ENCODE measurements around the gene USP40.

DNA sequence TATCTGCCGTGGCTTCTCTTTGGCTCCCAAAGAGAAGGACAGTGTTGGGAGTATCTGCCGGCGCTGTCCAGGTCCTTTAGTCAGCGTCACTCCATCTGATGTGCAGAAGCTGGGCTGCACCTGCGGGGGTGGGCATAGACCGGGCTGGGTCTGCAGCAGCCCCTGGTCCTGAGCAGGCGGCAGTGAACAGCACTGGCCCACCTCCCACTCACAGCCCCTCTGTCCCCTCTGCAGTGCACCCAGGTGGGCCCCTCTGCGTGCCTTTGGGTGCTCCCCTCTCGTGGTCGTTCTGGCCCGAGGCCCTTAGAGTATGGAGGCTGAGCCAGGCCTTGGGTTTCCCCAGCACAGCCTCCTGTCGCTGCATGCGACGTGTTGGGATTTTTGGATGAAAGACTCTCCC, 95.7 kb downstream of the USP40 start:
- TF ChIP-seq, protein P1, sequence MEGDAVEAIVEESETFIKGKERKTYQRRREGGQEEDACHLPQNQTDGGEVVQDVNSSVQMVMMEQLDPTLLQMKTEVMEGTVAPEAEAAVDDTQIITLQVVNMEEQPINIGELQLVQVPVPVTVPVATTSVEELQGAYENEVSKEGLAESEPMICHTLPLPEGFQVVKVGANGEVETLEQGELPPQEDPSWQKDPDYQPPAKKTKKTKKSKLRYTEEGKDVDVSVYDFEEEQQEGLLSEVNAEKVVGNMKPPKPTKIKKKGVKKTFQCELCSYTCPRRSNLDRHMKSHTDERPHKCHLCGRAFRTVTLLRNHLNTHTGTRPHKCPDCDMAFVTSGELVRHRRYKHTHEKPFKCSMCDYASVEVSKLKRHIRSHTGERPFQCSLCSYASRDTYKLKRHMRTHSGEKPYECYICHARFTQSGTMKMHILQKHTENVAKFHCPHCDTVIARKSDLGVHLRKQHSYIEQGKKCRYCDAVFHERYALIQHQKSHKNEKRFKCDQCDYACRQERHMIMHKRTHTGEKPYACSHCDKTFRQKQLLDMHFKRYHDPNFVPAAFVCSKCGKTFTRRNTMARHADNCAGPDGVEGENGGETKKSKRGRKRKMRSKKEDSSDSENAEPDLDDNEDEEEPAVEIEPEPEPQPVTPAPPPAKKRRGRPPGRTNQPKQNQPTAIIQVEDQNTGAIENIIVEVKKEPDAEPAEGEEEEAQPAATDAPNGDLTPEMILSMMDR (IDR thresholded peaks at IDR 0.05; ENCODE audit: insufficient read depth, low read length, poor library complexity, severe bottlenecking) = no peak
- TF ChIP-seq EZH2phosphoT487 (conservative IDR thresholded peaks at IDR 0.05; ENCODE audit: low read length) = no peak
